Right lobe of liver (tissue), 6 donors: ENCODE measurements around the gene LILRA6. TPM values are rescaled to one million over a fixed set of nuclear protein-coding genes. Genes with fewer than 3 reads are reported as not detected.
"Not testable (repeated sequence)": the region's sequence is repeated elsewhere in the genome, so short reads cannot be mapped to it uniquely, and the experiment has no call there.

Experiments used
- ATAC-seq, 4 donors: fragments of 200-7000 bp; cut with Tn5 transposase; one replicate each; pipeline ENCODE4 v1.9.1; 2020; ENCODE audit warnings: mild to moderate bottlenecking in 4 of 4, moderate library complexity in 4 of 4
- DNase-seq, 3 donors: peaks; one replicate each; pipeline ENCODE4 v3.0.0-alpha.2; 2020
- H3K27ac ChIP-seq, 3 donors: fragments of 200-600 bp; one replicate each; pipeline ENCODE4 v1.8.0; 2022
- H3K27me3 ChIP-seq, 2 donors: fragments of 200-600 bp; one replicate each; pipeline ENCODE4 v1.8.0; 2022
- H3K36me3 ChIP-seq, 4 donors: fragments of 200-600 bp; sonication (generic) in 1 of 4; one replicate each; pipeline versions ENCODE4 v1.5.1 to v1.8.0; 2017 to 2022; ENCODE audit warnings: control low read depth in 1 of 4
- H3K4me1 ChIP-seq, 4 donors: fragments of 200-600 bp; sonication (generic) in 1 of 4; one replicate each; pipeline versions ENCODE4 v1.5.1 to v1.8.0; 2017 to 2022; ENCODE audit warnings: control low read depth in 1 of 4
- H3K4me3 ChIP-seq, 3 donors: fragments of 200-600 bp; one replicate each; pipeline ENCODE4 v1.8.0; 2022
- H3K9me3 ChIP-seq, 4 donors: fragments of 200-600 bp; sonication (generic) in 1 of 4; one replicate each; pipeline versions ENCODE4 v1.5.1 to v1.8.0; 2017 to 2022; ENCODE audit warnings: control low read depth in 1 of 4
- POLR2A ChIP-seq: fragments of 450-650 bp; IDR thresholded peaks from one replicate; pipeline ENCODE4 v1.6.1; 2017; ENCODE audit warnings: antibody characterized with exemption, mild to moderate bottlenecking
- WGBS: methylation state at CpG from one replicate; pipeline ENCODE4 v1.1.6; 2018; ENCODE audit warnings: low coverage, low lambda C conversion rate; ENCODE audit not compliant: insufficient coverage; ENCODE audit errors: missing lambda C conversion rate; 5-methylcytosine and 5-hydroxymethylcytosine counted together
- intact Hi-C, 2 donors: fragments of 100-400 bp; cut with DNase I; formaldehyde crosslinking; loops; one replicate each; pipeline versions ENCODE4 v1.11.2 to v1.14.1; 2022
- total RNA-seq, 6 experiments: library from RNA; depleted of rRNA in 2 of 6; stranded (reverse); fragments of >200 nt in 2 of 6; fragmentation: NEBNext Ultra II Directional in 3 of 6; extraction: Animal tissue kit (Norgen Biotek cat#: 25700) in 3 of 6; gene quantifications; one replicate each; pipeline versions ENCODE4 v1.1.0 to v1.2.4, GENCODE V29; 2016 to 2023
- TF ChIP-seq, protein P1 (sequence below), 4 donors: fragments of 200-600 bp in 3 of 4; fragments of 450-650 bp in 1 of 4; IDR thresholded peaks; one replicate each; pipeline versions ENCODE4 v1.5.1 to v1.8.0; 2016 to 2022; ENCODE audit warnings: antibody characterized with exemption in 4 of 4, mild to moderate bottlenecking in 2 of 4
- donor health status: DM: no; HTN: yes; CAD: no.
- donor health status: DM: no; HTN: no; CAD: no.
- donor health status: DM: no; HTN: no; CAD: no.
- donor health status: DM: no; HTN: yes; CAD: no.
- donor health status: DM: no; HTN: yes; CAD: no.

The LILRA6 gene
- total RNA-seq, 6 experiments from 2014 or later: 0.61 to 4.9 (median 0.98) TPM

DNA sequence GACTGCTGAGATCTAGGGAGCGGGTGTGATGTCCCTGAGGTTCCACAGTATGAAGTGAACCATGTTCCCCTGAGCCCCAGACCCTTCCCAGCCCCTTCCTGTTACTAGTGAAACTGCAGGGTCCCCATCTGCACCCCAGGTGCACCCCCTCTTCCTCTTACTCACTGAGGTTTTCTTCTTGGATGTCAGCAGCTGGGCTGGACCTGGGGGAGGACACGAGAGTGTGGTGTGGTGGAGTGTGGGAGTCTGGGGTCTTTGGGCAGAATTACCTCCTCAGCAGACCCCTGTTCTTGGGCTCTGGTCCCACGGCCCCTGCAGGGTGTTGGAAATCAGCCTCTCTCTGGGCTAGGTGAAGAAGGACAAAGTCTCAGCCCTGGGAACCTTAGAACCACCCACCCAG, 3.3 kb upstream of the LILRA6 start:
- intact Hi-C loops: no loop called here
- no peak for ATAC-seq
- no peaks in the 10 kb centered on the region for H3K27me3 ChIP-seq

GRCh38 chr19:54243809-54244208, 1.2 kb upstream of the LILRA6 start:
- H3K4me1 ChIP-seq, DNase-seq, H3K9me3 ChIP-seq, intact Hi-C loops, H3K4me3 ChIP-seq, H3K27ac ChIP-seq, H3K36me3 ChIP-seq, H3K27me3 ChIP-seq: not testable (repeated sequence)
- ATAC-seq: peak in 1 of 4 donors; percentile 7
- WGBS: no CpG with 5 or more reads among the region's 8 CpGs

More for the DNA sequence above, 3.3 kb upstream of the LILRA6 start:
- peak in 1 of 3 donors; percentile 41 for DNase-seq
- no peaks in the 10 kb centered on the region for H3K4me1 ChIP-seq
- no peaks in the 10 kb centered on the region for H3K9me3 ChIP-seq
- no peak overlapping the region for H3K27ac ChIP-seq
- H3K4me3 ChIP-seq: no peak overlapping the region
- H3K36me3 ChIP-seq: no peaks in the 10 kb centered on the region
- TF ChIP-seq, protein P1, sequence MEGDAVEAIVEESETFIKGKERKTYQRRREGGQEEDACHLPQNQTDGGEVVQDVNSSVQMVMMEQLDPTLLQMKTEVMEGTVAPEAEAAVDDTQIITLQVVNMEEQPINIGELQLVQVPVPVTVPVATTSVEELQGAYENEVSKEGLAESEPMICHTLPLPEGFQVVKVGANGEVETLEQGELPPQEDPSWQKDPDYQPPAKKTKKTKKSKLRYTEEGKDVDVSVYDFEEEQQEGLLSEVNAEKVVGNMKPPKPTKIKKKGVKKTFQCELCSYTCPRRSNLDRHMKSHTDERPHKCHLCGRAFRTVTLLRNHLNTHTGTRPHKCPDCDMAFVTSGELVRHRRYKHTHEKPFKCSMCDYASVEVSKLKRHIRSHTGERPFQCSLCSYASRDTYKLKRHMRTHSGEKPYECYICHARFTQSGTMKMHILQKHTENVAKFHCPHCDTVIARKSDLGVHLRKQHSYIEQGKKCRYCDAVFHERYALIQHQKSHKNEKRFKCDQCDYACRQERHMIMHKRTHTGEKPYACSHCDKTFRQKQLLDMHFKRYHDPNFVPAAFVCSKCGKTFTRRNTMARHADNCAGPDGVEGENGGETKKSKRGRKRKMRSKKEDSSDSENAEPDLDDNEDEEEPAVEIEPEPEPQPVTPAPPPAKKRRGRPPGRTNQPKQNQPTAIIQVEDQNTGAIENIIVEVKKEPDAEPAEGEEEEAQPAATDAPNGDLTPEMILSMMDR (IDR thresholded peaks at IDR 0.05): no peak
- no peak for TF ChIP-seq POLR2A
- WGBS: 52% methylated on average over 3 of the region's 3 CpGs

- no CpG with 5 or more reads among the region's 4 CpGs for WGBS
- DNase-seq (peak in 1 of 3 donors; percentile 43), ATAC-seq (peak in 3 of 4 donors; percentile 9 to 21 (median 19))
- H3K9me3 ChIP-seq, H3K36me3 ChIP-seq, intact Hi-C loops, H3K27ac ChIP-seq, H3K4me3 ChIP-seq, H3K27me3 ChIP-seq, H3K4me1 ChIP-seq: not testable (repeated sequence)
Observed at GRCh38 chr19:54242234-54242633, 356 bp downstream of the LILRA6 start.

- intact Hi-C loops, H3K4me3 ChIP-seq, H3K9me3 ChIP-seq, H3K36me3 ChIP-seq, H3K4me1 ChIP-seq, H3K27ac ChIP-seq, H3K27me3 ChIP-seq: not testable (repeated sequence)
- WGBS: 33% methylated on average over 5 of the region's 22 CpGs
- peak in 2 of 4 donors; percentile 28 to 52 for ATAC-seq
- peak in 1 of 3 donors; percentile 38 for DNase-seq
Observed at GRCh38 chr19:54240372-54241336, 1.9 kb downstream of the LILRA6 start.

GRCh38 chr19:54239491-54240371, 2.9 kb downstream of the LILRA6 start:
- H3K36me3 ChIP-seq, H3K4me3 ChIP-seq, H3K4me1 ChIP-seq, intact Hi-C loops, H3K27me3 ChIP-seq, H3K27ac ChIP-seq, H3K9me3 ChIP-seq: not testable (repeated sequence)
- WGBS: 80% methylated on average over 1 of the region's 21 CpGs
- DNase-seq: peak in 1 of 3 donors; percentile 17
- ATAC-seq: peak in 2 of 4 donors; percentile 9 to 13

DNA sequence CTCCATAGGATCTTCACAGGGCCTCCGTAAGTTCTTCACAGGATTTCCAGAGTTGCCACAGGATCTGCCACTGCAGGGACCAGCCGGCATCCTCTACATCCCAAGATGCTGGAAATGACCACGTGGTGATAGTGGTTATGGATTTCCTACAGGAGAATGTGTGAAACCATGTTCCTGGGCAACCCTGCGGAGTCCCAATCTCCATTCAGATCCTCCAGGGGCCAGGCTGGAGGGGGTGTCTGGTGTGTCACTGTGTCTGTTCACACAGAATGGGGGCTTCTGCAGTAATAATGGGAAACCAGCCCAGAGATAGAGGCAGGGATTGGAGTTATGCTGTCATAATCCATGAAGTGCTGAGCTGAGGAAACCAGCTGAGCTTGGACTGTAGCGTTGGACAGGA, 8.6 kb downstream of the LILRA6 start:
- ATAC-seq: no peak

More for the DNA sequence above, 8.6 kb downstream of the LILRA6 start:
- Histone ChIP-seq H3K27ac (no peak overlapping the region), H3K4me1 (no peaks in the 10 kb centered on the region), H3K27me3 (no peaks in the 10 kb centered on the region), H3K9me3 (no peaks in the 10 kb centered on the region), H3K4me3 (no peak overlapping the region), H3K36me3 (no peaks in the 10 kb centered on the region)
- TF ChIP-seq, protein P1 (IDR thresholded peaks at IDR 0.05): no peak
- no peak for TF ChIP-seq POLR2A
- 67% methylated on average over 5 of the region's 5 CpGs for WGBS
- intact Hi-C loops: loop anchor here (5.0 kb wide), 1 partner anchor 62 kb away; the partner anchor contains the start of gene TMC4 (in 2 of the 2)
- DNase-seq: no peak
